GM18867 (cell line): Measurements from ENCODE around the gene CRISPLD2.

ENCODE experiments used
- ATAC-seq: cut with Tn5 transposase; IDR thresholded peaks from one replicate; pipeline ENCODE4 v1.9.1; 2021; ENCODE audit warnings: mild to moderate bottlenecking, moderate library complexity; ENCODE audit not compliant: unreplicated experiment

CRISPLD2 gene

GRCh38 chr16:84907051-84907450 is 87.3 kb downstream of the CRISPLD2 start:
- no peak for ATAC-seq

DNA sequence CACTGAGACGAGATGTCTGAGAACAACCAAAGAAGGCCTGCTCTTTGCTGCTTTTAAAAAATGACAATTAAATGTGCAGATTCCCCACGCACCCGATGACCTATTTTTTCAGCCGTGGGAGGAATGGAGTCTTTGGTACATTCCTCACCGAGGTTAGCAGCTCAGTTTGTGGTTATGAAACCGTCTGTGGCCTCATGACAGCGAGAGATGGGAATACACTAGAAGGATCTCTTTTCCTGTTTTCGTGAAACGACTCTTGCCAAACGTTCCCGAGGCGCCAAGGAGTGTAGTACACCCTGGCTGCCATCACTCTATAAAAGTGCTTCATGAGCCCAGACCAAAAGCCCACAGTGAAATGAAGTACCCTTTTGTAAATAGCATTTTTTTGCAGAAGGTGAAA is 87.8 kb downstream of the CRISPLD2 start:
- ATAC-seq = no peak

- ATAC-seq = no peak
Observed at GRCh38 chr16:84909476-84910085, 89.8 kb downstream of the CRISPLD2 start.

- no peak for ATAC-seq
Observed at GRCh38 chr16:84911486-84912216, 91.9 kb downstream of the CRISPLD2 start.

DNA sequence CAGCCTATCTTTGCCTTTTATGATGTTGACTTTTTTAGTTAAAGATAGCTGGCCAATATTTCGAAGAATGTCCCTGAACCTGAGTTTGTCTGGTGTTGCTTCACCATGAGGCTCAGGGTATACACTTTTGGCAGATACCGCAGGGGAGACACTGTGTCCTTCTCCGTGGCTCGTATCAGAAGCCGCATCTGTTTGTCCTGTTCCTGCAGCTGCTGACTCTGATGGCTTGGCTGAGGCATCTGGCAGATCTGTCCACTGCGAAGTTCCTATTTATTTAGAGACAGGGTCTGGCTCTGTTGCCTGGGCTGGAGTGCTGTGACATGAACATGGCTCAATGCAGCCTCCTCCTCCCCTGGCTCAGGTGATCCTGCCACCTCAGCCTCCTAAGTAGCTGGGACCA is 93.5 kb downstream of the CRISPLD2 start:
- no peak for ATAC-seq

DNA sequence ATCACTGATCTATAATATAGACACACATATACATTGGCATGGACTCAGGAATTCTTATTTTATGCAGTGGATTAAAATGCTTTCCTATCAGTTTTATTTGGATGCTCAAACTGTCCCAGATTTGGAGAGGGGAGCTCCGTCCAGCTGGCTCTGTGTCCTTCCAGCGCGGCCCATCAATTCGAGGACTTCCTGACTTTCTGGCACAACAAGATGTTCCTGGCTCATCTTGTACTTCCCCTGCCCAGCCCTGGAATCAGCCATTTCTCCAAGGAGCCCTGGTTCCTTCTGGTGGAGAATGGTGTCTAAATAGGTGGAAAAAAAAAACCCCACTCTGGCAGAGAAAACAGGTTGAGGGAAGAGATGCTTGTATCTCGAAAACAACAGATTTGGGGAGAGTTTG is 94.5 kb downstream of the CRISPLD2 start:
- no peak for ATAC-seq

DNA sequence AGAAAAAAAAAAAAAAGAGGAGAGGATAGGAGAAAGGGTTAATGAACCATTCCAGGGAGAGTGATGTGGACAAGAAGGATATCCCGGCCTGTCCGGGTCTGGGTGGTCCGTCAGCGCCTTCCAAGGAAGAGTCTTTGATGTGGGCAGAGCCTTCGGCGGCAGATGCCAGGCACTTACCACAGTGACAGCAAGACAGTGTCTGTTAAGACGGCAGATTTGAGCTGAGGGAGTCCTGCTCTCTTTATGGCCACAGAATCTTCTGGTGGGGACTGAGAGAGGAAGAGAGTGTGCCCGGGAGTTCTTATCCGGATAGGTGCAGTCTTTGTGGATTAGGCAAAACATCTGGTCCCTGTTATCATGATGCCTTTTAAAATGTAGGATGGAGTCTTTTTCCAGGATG is 96.4 kb downstream of the CRISPLD2 start:
- ATAC-seq = no peak

DNA sequence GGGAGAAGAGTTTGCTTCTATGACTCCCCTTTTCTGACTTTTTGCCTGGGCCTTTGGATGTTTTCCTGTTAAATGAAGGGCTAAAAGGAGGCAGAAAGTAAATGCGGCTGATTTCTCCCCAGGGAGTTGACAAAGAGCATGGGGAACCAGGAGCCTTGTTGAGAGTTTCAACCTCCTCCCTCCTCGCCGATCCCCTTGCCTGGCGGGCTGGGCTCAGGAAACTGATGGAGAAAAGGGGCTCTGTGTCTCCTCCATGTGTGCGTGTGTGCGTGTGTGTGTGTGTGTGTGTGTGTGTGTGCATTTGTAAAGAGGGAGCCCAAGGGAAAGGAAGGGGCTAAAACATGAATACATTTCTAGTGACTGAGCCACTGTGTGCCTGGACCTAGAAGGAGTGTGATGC is 97.1 kb downstream of the CRISPLD2 start:
- no peak for ATAC-seq

GRCh38 chr16:84917492-84917891 is 97.7 kb downstream of the CRISPLD2 start:
- ATAC-seq = no peak

- no peak for ATAC-seq
Observed at GRCh38 chr16:84918006-84918909, 98.5 kb downstream of the CRISPLD2 start.

DNA sequence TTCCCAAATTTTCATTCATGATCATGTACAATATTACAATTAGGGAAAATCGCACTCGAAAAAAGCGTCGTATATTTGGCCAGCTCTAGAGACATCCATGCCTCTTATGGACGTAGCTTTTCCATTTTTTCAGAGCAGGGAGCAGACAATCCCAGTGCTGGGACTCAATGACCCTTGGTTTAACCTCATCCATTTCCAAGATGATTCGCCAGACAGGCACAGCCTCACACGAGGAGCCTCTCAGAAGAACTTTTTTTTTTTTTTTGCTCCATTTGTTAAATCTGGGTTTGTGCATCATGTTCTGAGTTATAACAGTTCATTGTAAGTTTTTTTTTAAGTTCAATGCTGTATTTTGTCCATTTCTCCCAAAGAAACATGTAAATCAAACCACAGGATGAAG is 99.5 kb downstream of the CRISPLD2 start:
- ATAC-seq = no peak

DNA sequence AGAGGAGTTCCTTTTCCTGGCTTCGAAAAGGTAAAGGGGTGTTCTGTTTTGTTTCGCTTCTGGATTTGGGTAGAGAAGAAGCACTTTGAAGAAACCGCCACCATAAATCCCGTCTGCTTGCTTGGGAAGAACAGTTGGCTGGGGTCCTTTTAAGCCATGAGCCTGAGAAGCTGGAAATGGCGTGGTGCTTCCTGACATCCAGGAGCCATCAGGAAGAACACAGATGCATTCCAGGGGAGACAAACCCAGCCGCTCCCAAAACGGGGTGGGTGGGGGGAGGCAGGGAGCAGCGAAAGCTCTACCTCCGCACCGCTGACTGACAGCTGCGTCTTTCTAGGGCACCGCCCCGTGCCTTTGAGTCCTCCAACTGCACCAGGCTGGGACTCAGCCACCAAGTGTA is 99.9 kb downstream of the CRISPLD2 start:
- ATAC-seq = no peak

GRCh38 chr16:84920333-84920732 is 100.5 kb downstream of the CRISPLD2 start:
- no peak for ATAC-seq

DNA sequence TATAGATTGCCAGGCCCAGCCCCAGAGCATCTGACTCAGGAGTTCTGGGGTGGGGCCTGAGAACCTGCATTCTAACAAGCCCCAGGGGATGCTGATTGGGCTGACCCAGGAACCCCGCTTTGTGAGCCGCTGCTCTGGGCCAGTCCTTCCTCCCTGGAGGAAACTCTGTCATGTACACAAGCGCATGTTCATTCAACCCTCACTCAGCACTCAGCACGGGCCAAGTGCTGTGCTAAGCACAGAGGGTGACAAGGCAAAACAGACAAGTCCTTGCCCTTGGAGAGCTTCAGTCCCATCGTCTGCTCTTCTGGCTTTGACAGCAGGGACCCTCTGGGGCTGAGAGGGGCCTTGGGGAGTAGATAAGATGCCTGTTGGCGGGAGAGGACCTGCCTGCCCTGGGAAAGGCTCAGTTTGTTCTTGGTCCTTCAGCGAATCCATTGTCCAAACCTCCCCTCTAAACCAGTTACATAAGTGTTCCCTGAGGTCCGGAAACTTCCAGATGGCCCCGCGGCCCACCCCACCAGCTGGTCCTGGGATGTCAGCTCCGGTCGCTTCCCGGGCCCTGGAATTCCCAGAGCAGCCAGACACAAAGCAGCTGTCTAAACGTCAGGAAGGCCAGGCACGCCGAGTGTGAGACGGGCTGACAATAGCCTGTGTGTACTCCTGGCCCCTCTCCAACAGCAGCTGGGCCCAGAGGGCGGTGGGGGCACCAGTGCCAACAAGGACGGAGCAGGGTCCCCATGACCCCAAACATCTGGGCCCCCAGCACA is 102.8 kb downstream of the CRISPLD2 start:
- ATAC-seq = no peak

DNA sequence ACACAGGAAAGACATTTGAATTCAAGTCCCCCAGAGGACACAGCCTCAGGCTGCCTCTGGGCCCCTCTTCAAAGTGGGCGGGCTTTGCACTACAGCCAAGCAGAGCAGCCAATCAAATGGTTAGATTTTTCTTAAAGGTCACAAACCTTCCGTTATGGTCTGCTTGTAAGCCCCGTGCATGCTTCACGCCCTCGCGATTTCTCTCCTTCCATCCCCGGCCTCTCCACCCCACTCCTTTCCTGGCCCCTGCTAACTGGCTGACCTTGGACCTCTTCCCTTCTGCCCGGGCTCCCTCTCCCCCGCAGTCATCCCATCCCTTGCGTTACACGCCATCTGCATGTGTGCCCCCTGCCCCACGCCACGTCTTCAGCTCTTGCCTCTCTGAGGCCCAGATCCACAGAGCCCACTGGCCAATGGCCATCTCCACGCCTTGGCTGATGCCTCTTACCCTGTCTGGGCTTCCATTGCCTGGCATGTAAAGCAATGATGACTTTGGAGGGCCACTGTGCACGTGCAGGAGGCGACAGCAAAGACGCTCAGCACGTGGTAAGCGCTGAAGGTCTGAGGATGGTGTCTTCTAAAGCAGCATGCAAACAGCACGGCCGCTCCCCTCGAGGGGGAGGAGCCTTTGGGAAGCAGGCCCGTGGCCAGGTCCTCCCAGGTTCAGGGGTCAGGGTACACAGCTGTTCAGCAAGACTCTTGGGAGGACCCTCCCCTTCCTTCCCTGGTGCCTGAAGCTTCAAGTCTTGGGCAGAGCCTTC is 104.7 kb downstream of the CRISPLD2 start:
- no peak for ATAC-seq

GRCh38 chr16:84925092-84925772 is 105.4 kb downstream of the CRISPLD2 start:
- ATAC-seq = no peak

DNA sequence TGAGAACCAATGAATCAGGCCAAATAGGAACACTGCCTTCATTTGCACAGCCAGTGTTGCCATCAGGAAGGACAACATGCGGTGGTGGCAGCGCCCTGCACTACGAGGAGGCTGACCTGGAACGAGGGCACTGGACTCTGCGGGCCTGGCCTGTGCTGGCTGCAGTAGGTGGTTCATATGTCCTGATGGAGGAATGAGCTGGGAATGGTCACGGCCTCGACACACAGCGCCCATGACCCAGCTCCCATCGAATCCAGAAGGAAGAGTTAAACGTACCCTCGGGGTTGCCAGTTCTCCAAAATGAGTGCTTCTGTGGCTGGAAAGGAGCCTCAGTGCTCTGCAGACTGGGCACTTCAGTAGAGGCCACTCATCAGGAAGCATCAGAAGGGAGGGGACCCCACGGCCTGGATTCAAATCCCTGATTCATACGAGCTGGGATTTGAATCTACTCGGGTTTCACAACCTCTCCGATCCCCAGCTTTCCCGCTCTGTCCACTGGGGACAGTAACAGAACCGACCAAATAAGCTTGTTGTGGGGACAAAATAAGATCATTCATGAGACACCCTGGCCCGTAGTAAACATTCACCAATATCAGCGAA is 106.1 kb downstream of the CRISPLD2 start:
- ATAC-seq = no peak

DNA sequence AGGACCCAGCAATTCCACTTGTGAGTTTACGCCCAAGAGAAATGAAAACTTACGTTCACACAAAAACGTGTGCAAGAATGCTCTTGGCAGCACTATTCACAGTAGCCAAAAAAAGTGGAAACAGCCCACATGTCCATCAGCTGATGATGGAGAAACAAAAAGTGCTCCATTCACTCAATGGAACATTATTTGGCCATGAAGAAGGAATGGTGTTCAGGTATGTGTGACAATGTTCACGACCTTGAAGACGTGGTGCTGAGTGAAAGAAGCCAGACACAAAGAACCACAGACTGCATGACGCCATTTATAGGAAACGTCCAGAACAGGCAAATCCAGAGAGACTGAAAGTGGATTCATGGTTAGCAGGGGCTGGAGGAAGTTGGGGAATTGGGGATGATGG is 106.7 kb downstream of the CRISPLD2 start:
- ATAC-seq = no peak
